Fibroblast of skin of right quadriceps (primary cell): ENCODE measurements around the gene PCDH10.

ENCODE experiments used
- DNase-seq: peaks from one replicate; pipeline ENCODE4 v3.0.0-alpha.2; 2013

PCDH10 gene, protein sequence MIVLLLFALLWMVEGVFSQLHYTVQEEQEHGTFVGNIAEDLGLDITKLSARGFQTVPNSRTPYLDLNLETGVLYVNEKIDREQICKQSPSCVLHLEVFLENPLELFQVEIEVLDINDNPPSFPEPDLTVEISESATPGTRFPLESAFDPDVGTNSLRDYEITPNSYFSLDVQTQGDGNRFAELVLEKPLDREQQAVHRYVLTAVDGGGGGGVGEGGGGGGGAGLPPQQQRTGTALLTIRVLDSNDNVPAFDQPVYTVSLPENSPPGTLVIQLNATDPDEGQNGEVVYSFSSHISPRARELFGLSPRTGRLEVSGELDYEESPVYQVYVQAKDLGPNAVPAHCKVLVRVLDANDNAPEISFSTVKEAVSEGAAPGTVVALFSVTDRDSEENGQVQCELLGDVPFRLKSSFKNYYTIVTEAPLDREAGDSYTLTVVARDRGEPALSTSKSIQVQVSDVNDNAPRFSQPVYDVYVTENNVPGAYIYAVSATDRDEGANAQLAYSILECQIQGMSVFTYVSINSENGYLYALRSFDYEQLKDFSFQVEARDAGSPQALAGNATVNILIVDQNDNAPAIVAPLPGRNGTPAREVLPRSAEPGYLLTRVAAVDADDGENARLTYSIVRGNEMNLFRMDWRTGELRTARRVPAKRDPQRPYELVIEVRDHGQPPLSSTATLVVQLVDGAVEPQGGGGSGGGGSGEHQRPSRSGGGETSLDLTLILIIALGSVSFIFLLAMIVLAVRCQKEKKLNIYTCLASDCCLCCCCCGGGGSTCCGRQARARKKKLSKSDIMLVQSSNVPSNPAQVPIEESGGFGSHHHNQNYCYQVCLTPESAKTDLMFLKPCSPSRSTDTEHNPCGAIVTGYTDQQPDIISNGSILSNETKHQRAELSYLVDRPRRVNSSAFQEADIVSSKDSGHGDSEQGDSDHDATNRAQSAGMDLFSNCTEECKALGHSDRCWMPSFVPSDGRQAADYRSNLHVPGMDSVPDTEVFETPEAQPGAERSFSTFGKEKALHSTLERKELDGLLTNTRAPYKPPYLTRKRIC

DNA sequence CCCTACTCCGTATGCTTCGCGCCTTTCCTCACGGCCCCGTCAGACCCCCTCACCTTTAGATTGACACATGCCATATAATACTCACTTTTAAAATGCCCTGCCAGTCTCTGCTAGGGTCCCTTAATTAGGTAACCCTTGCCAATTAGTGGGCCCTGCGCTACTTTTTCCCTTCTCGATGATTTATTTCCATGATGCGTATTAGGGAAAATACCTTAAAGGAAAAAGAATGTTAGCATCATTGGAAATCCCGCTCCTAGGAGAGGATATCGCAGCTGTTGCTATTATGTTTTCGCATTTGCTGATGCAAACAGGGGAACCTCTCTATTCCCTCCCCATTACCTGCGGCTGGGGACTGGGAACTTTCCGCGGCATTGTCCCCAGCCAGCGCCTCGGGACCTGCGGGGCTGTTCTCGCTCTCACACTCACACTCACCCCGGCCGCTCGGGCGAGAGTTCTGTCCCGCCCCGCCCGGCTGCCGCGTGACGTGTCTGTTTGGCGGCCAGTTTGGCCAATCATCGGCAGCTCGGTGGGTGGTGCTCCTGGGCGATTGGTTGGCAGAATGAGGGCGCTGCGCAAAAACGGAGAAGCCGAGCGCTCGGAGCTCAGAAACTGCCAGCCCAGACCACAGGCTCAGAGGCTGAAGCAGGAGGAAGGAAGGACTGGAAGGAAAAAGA is at the start of gene PCDH10:
TSS of gene PCDH10 (plus strand) at position 605 of the 674 bp plus-strand sequence. CDS start 847 bp downstream, outside the sequence.
- peak; percentile 95 for DNase-seq

DNA sequence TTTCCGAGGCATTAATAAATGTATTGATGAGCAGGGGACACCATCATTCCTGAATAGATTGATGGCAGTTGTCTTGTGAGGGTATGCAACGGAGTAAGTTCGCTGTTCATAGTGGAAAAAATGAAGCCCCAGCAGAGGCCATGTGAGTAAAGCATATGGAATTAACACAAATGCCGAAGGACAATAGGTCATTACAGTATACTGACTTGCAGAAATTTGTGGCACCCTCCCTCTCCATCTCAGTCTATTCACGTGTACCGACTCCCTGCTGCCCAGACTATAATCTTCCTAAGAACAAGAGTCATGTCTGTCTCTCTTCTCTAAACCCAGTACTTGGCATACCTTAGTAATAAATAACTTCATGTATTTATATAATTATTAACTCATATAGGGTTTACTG is 47.1 kb upstream of the PCDH10 start:
- DNase-seq = no peak

DNA sequence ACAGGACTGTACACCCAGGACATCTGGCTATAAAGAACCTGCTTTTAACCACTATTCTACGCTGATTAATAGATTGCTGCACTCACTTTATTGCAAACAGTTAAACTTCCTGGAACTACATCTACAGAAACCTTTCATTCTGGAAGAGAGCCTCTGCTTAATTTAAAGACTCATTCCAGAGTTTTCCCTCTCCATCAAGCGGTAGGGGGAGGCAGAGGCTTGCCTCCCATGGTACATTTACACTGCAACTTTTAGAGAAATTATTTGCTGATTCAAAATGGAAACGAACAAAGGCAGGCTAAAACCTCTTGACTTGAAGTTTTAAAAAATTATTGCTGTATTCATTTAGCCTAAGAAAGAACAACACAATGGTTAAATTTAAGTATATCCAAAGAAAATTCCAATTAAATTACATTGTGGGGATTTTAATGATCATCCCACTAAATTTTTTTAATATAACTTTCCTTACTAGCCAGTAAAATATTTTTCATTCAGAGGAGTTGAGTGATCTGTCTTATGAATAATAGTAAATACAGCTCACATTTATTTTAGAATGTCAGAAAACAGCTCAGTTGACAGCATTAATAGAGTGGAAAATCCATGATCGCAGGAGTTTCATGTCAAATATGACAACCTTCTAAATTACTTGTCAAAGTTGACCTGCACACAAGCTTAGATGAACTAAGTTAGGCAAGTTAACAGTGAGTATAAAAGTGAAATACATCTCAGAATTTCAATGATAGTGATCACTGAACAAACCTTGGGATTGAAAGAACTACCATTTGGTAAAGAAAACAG is 46.3 kb upstream of the PCDH10 start:
- DNase-seq = no peak

DNA sequence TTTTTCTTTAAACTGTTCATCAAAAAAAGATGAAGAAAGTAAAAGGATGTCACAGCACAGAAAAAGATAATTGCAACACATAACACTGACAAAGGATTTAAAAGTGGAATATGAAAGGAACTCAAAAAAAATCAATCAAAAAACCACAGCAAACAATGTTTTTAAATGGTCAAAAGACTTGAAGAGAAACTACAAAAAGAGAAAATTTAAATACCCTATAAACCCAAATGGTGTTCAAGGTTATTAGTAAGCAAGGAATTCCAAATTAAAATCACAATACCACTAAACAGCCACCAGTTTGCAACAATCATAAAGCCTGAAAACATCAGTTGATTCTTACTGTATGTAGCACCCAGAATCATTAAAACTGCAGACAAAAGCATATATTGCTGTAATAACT is 36.5 kb upstream of the PCDH10 start:
- DNase-seq = no peak

DNA sequence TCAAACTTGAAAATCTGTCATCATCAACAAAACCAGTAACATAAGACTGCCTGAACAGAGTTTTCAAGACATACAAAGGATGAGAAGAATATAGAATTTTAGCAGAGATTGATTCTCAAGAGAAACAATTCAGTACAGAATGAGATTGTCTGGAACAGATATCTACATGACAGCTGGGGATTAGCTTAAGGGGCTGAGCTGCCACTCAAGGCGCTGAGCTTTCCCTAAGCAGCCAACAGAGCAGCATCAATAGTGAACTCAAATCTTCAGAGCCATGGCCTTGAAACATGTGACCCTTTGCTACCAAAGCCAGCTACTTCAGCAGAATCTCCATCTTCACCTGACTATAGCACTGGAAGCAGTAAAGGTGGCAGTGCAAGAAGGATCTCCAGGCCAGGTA is 24.3 kb upstream of the PCDH10 start:
- DNase-seq = no peak

DNA sequence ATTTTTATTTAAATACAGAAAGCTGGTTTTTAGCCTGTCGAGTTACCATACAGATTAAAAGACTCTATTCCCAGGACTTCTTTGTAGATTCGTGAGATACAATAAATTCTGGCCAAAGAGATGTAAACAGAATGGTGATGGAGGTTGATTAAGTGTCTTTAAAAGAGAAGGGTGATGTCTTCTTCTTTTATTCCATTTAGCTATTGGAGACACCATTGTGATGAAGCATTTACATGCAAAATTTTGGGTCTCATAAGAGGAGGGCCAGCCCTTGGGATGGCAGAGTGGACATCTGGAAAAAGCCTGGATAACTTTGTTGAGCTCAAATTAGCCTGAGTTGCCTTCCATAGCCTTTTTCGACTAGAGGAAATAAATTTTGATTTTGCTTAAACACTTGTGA is 21.6 kb upstream of the PCDH10 start:
- DNase-seq = no peak

DNA sequence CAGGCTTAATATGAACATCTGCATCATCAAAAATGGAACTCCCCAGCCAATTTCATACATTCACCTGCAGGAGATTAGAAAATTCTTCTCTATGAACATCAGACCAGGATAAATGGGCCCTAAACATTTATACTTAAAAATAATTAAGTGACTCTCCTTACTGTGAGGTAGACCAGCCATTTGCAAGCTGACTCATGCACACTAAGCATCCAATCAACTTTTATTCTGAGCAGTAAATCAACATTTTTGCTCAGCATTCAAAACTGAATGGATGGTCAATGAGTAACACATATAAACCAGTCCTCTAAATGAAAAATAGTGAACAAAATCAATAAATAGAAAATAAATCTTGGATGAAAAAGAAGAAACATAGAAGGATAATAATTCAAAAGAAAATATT is 19.9 kb upstream of the PCDH10 start:
- DNase-seq = peak; percentile 13

DNA sequence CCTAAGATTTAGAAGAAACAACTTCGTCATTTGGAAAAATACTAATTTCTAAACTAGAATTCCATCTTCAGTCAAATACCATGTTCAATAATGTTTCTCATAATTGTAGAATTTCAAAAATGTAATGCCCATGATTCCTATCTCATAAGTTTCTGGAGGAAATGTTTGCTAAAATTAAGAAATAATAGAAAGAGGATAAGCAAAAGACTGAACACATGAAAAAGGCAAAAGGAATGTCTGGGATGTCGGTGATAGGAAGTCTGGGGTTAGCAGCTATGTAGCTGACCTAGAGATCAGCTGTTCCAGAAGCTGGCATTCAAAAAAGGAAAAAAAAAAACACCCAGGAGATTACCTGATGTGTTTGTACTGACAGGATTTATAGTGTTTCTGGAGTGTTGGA is 18.9 kb upstream of the PCDH10 start:
- DNase-seq = peak; percentile 34

DNA sequence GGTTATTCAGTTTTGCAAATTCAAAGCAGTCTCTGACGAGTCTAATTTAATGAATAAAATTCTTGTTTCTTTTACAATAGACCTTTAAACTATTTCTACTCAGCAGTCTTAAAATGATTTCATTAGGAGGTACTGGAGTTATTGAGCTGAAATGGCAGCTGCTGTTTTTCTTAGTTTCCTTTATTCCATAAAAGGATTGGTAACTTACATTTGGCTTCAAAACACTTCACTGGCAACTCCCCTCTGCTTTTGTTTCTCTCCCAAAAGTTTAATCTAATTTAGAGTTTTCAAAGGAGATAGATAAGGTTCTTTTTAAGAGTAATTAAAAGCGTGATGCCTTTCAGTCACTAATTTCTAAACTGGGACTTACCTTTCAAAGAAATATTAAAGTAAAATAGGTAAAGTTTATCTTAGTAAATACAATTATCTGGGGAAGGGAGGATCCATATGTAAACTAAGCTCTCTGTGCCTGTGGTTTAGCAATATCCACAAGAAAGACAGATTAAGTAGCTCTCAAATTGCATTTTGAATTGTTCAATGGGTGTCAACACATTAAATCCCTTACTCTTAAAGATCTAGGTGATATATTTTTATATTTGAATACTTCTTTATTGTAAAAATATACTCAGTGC is 17.1 kb upstream of the PCDH10 start:
- DNase-seq = no peak

DNA sequence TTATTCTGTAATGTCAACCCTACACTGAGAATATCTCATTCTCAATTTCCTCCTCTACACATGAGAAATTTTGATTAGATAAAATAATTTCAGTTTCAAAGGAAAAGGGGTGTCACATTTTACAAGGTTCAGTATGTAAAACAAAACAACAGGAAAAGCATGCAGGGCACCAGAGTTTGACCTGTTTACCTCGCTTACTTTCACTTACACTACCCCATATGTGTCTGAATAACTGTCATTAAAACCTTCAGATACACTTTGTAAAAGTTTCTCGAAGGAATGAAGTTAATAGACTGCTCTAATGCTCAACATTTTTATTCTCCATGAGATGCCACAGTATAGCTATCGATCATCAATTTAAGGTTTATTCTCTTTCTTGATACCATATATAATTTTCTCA is 12.3 kb upstream of the PCDH10 start:
- no peak for DNase-seq

DNA sequence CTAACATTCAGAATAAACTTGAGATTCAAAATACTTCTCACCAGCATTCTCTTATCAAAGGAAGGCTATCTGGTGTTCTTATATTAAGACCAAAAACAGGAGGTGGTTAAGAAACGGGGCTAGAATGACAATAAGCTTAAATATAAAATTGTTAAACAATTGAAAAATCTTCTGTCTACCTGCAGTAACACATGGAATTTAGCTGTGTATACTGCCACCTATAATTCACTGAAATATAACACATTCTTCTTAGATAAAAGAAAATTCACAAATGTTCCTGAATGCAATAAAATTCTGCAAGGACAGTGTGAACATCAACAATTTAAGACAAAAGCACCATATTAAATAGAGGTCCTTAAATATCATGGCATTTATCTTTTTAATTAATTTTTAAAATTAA is 11.5 kb upstream of the PCDH10 start:
- DNase-seq = no peak

DNA sequence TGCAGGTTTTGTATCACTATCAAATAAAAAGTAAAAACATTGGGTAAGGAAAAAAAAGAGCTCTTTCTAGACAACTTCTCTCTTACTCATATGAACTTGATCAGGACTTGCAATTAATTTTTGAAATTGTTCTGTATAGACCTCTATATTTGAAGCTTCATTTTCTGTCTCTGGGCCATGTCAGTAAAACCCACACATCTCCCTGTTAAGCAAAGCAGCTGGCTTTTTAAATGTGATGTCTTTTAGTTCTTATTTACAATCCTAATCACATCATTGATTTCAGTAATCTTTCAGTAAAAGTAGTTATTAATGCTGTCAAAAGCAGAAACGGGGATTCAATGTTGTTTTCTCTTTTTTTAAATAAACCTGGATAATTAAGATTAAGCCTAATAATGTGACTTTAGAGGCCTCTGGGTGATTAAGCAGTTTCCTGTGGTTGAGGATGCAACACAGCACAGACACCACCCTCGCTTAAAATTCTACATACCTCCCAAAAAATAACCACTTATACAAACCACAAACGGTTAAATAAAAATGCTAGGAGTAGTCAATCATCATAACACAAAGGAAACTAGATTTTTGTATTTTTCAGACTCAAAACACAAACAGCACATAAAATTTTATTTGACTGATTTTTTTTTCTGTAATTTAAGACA is 5.2 kb upstream of the PCDH10 start:
- DNase-seq = no peak

DNA sequence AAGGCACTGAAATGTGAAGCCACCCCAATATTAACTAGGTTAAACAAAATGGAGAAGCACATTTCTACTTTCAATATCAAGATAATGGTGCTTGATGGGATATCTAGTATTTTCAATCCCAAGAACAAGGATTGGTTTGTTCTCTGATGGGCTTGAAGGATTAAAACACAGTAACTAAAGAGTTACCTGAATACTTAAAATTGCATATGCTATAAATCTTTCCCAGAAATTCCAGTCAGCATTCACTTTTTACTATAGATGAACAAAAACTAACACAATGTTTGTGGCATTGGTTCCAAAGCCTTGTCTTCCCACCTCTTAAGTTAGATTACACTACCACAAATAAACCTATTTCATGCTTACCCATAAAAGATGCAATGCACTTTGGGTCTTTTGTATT is 3.9 kb upstream of the PCDH10 start:
- no peak for DNase-seq

DNA sequence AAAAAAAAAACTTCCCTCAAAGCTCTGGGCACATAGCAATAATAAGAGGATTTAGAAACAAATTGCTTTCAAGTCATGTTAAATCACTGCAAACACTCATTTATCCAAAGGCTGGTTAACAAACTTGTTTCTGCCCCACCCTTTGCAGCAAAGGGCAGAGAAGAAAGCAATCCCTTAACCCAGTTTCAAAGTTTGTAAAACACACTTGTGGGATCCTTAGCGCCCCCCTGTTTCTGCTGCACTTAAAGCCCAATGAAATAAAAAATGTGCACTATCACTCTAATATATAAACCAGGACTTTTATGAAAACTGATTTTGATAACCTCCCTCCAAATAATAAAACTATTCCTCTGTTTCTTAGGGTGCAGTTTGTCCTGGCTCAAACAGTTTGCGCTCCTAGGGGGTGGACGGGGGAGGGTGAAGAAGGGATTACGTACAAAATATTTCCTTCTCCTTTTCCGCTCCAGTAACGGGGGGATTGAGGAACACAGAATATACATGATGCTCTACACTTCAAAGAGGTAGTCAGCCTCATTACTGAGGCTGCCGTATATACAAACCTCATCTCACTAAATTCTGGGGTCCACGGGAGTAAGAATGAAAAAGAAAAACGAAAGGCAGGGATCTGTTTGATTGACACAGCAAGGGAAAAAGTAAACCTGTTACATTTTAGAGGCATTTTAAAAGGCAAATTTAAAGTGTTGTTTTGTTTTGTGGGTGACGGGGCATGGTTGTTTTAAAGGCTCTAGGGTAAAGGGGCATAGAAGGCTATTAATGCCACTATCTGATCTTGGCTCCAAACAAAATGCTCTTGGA is 3.1 kb upstream of the PCDH10 start:
- no peak for DNase-seq

DNA sequence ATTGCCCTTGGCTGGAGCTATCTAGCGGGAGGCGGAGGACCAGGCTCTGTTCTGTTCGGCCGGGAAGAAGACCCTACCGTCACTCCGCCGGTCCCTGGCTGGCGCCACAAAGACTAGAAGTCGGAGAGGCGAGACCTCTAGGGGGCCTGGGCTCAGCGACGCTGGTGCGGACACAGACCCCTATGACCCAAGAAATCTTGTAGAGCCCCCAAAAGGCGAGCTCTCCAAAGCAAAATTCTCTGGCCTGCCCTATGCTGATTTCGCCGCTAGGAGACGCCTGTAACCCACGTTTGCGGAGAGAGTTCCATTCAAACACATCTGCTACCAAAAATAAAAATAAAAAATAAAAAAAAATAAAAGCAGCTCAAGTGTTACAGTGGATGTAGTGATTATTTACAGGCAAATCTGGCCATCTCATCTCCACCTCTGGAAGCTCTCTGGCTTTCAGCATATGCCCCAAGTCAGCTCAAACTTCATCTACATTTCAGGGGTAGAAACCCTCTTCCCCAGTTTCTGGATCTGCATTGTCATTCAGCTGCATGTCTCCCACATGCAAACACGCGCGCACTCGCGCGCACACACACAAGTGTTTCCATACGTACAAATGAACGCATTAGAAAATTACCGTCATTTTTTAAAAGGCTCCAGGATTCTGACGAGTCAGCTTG is 2.4 kb upstream of the PCDH10 start:
- DNase-seq = peak; percentile 54

DNA sequence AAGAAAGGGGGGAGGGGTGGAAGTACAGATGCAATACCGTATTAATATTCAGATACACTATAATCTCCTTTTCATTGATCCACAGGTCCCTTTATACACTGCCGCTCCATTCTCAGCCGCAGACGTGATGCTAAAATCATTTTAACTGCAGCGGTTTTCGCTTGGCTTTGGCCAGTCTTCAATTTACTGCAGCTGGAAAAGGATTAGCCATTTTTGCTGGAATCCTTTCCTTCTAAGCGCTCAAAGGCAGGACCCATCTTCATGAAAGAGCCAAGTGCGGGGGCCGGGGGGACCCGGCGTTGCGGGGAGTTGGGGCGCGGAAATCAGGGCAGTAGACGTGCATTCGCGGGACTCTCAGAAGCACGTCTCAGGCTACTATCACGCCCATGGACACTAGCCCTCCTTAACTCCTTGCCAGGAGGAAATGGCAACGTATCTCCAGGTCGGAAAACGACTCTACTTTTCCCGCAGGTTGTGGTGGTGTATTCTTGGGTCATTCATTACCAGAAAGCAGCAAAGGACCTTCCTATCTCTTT is 1.7 kb upstream of the PCDH10 start:
- DNase-seq = no peak

DNA sequence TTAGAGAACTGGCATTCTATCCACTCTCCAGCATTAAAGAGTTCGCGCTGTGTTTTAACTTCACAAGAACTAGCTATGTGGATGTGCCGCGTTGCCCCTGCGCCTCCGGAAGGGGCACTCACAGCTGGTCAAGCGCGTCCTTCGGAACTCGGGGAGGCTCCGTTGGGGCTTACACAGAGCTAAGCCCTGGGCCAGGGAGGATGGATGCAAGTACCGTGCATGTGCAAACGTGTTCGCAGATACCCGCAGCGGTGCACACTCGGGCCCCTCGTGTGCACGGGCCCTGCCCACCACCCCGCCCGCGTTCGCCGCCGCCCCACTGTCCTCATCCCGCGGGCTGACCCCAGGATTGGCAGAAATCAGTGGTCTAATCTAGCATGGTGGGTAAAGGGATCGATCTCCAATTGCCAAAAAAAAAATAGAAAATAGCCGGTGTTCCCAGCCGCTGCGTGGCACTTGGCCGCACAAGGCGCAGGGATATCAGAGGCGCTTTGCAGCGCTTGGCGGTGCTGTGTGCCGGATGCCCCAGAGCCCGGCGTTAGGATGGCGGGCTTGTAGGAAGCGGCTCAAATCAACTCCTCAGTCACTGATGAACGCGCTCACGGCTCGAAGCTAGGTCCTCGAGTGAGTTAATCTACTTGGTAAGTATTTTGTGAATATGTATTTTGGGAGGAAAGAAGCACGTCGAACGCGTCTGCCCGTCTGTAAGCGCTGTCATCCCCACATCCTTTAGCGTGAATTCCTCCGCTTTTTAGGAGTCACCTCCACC is 989 bp upstream of the PCDH10 start:
- peak; percentile 65 for DNase-seq

DNA sequence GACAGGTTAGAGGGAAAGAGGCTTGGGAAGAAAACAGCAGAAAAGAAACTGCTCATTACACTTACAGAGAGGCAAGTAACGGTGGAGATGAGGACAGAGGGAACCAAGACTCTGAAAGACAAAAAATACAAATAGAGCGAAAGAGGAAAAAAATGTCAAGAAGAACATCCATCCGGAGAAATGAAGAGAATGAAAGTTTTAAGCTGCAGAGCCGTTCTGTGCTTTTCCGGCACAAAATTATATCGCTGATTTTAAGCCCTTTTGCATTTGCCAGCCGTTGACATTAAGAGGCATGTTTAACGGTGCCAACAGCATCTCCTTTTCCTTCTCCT is 236 bp downstream of the PCDH10 start:
- no peak for DNase-seq

DNA sequence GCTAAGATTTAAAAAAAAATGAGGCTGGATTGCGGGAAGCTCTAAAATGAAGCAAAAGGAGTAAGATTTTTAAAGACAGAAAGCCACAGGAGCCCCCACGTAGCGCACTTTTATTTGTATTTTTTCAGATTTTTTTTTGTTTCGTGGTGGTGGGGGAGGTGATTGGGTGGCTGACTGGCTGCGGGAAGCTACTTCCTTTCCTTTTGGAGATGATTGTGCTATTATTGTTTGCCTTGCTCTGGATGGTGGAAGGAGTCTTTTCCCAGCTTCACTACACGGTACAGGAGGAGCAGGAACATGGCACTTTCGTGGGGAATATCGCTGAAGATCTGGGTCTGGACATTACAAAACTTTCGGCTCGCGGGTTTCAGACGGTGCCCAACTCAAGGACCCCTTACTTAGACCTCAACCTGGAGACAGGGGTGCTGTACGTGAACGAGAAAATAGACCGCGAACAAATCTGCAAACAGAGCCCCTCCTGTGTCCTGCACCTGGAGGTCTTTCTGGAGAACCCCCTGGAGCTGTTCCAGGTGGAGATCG is 908 bp downstream of the PCDH10 start:
- no peak for DNase-seq
